Measurements from ENCODE around the gene HOXD10. TPM values are rescaled to one million over a fixed set of nuclear protein-coding genes. Genes with fewer than 3 reads are reported as not detected.
A peak's percentile ranks its signal among the peaks of the same experiment; 100 is the strongest.

Gene HOXD10
- total and polyA plus RNA-seq, 4 donors: not detected

GRCh38 chr2:176111309-176111663 lies 5.3 kb upstream of the HOXD10 start:
- no peak overlapping the region for H3K4me3 ChIP-seq (ENCODE audit: low read depth in 1 of 3, low read length in 3 of 3)
- peaks cover 12 to 38% (median 35%) of the 10 kb centered on the region in 4 donors for H3K27me3 ChIP-seq (ENCODE audit: control insufficient read depth in 4 of 4, insufficient read depth in 4 of 4, low read length in 3 of 4)
- no peak for DNase-seq (ENCODE audit: low spot score)
- H3K9me3 ChIP-seq (ENCODE audit: control insufficient read depth in 4 of 4, low read length in 3 of 4): no peaks in the 10 kb centered on the region
- H3K4me1 ChIP-seq (ENCODE audit: control insufficient read depth in 4 of 4, insufficient read depth in 4 of 4, low read length in 3 of 4): peaks cover under 1 to 12% (median 4%) of the 10 kb centered on the region in 4 donors
- WGBS: 4% methylated on average over 16 of the region's 16 CpGs
- no peaks in the 10 kb centered on the region for H3K36me3 ChIP-seq (ENCODE audit: control insufficient read depth in 4 of 4, insufficient read depth in 3 of 4, low read depth in 1 of 4, low read length in 3 of 4)
- no peak overlapping the region for H3K9ac ChIP-seq (ENCODE audit: low read depth in 1 of 2, low read length in 2 of 2)
- H3K27ac ChIP-seq (ENCODE audit: low read depth in 1 of 2, low read length in 2 of 2): no peak overlapping the region
- peak; percentile 40 for TF ChIP-seq CTCF (IDR thresholded peaks at IDR 0.05; ENCODE audit: low read depth, low read length, missing input control)
- TF ChIP-seq RXRA (IDR thresholded peaks at IDR 0.05): no peak
- TF ChIP-seq RAD21 (IDR thresholded peaks at IDR 0.05): peak; percentile 34 to 54
- no peak for TF ChIP-seq FOXA2 (IDR thresholded peaks at IDR 0.05)

GRCh38 chr2:176111846-176112374 lies 4.7 kb upstream of the HOXD10 start:
- no peak for DNase-seq (ENCODE audit: low spot score)
- Histone ChIP-seq H3K4me1 (ENCODE audit: control insufficient read depth in 4 of 4, insufficient read depth in 4 of 4, low read length in 3 of 4) (peaks cover 3 to 8% (median 4%) of the 10 kb centered on the region in 4 donors), H3K36me3 (ENCODE audit: control insufficient read depth in 4 of 4, insufficient read depth in 3 of 4, low read depth in 1 of 4, low read length in 3 of 4) (no peaks in the 10 kb centered on the region), H3K27me3 (ENCODE audit: control insufficient read depth in 4 of 4, insufficient read depth in 4 of 4, low read length in 3 of 4) (peaks cover 15 to 41% (median 38%) of the 10 kb centered on the region in 4 donors), H3K27ac (ENCODE audit: low read depth in 1 of 2, low read length in 2 of 2) (no peak overlapping the region), H3K9me3 (ENCODE audit: control insufficient read depth in 4 of 4, low read length in 3 of 4) (peaks cover 0 to 2% (median 0%) of the 10 kb centered on the region in 4 donors), H3K9ac (ENCODE audit: low read depth in 1 of 2, low read length in 2 of 2) (no peak overlapping the region), H3K4me3 (ENCODE audit: low read depth in 1 of 3, low read length in 3 of 3) (no peak overlapping the region)
- TF ChIP-seq JUND (IDR thresholded peaks at IDR 0.05) (no peak), ZBTB33 (IDR thresholded peaks at IDR 0.05) (no peak), TAF1 (conservative IDR thresholded peaks at IDR 0.05) (no peak), EGR1 (IDR thresholded peaks at IDR 0.05; ENCODE audit: low read depth in 2 of 2) (no peak)
- WGBS: 10% methylated on average over 29 of the region's 29 CpGs

GRCh38 chr2:176112375-176113302 lies 3.9 kb upstream of the HOXD10 start:
- Histone ChIP-seq H3K27ac (ENCODE audit: low read depth in 1 of 2, low read length in 2 of 2) (no peak overlapping the region), H3K36me3 (ENCODE audit: control insufficient read depth in 4 of 4, insufficient read depth in 3 of 4, low read depth in 1 of 4, low read length in 3 of 4) (no peaks in the 10 kb centered on the region), H3K4me1 (ENCODE audit: control insufficient read depth in 4 of 4, insufficient read depth in 4 of 4, low read length in 3 of 4) (peaks cover 0 to 3% (median 3%) of the 10 kb centered on the region in 4 donors), H3K9me3 (ENCODE audit: control insufficient read depth in 4 of 4, low read length in 3 of 4) (peaks cover 0 to 2% (median under 1%) of the 10 kb centered on the region in 4 donors), H3K27me3 (ENCODE audit: control insufficient read depth in 4 of 4, insufficient read depth in 4 of 4, low read length in 3 of 4) (peaks cover 15 to 46% (median 40%) of the 10 kb centered on the region in 4 donors), H3K4me3 (ENCODE audit: low read depth in 1 of 3, low read length in 3 of 3) (no peak overlapping the region), H3K9ac (ENCODE audit: low read depth in 1 of 2, low read length in 2 of 2) (no peak overlapping the region)
- DNase-seq (ENCODE audit: low spot score): no peak
- TF ChIP-seq TAF1 (conservative IDR thresholded peaks at IDR 0.05) (no peak), HNF4G (IDR thresholded peaks at IDR 0.05) (no peak), GABPA (IDR thresholded peaks at IDR 0.05 in 1 of 2, conservative IDR thresholded peaks at IDR 0.05 in 1 of 2) (no peak), YY1 (IDR thresholded peaks at IDR 0.05) (no peak), EGR1 (IDR thresholded peaks at IDR 0.05; ENCODE audit: low read depth in 2 of 2) (no peak), SP1 (IDR thresholded peaks at IDR 0.05) (no peak)
- 16% methylated on average over 40 of the region's 40 CpGs for WGBS
